ENCODE data around the gene FRMD4B. TPM values are rescaled to one million over a fixed set of nuclear protein-coding genes. Genes with fewer than 3 reads are reported as not detected.

FRMD4B gene
- total RNA-seq, 1 donor from 2014 or later = 37.4 TPM

DNA sequence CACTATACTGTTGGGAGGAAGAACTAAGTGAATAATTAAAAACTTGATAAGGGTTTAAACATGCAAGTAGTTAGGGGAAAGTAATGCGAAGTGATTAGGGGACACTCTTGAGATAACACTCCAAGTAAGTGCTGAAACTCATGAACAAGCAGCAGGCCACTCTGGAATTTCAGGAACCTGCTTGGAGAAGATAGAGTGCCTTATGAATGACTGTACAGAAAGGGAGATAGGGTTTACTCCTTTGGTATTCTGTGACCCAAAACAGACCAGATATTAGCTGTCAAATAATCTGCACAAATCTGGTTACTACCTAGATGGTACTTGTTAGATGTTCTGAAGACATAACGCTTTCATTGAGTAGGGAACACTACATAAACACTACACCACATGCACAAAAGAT is 85.6 kb downstream of the FRMD4B start:
- H3K36me3 Mint-ChIP-seq = no peaks in the 10 kb centered on the region
- H3K27me3 Mint-ChIP-seq = no peaks in the 10 kb centered on the region
- TF ChIP-seq CTCF (conservative IDR thresholded peaks at IDR 0.05) = no peak
- H3K4me1 Mint-ChIP-seq (ENCODE audit: unreplicated experiment) = peaks cover 34% of the 10 kb centered on the region
- no peak for DNase-seq (ENCODE audit: extremely low spot score, unreplicated experiment)
- H3K27ac Mint-ChIP-seq = no peak overlapping the region
- no peak overlapping the region for H3K4me3 Mint-ChIP-seq
- H3K9me3 Mint-ChIP-seq = no peaks in the 10 kb centered on the region

DNA sequence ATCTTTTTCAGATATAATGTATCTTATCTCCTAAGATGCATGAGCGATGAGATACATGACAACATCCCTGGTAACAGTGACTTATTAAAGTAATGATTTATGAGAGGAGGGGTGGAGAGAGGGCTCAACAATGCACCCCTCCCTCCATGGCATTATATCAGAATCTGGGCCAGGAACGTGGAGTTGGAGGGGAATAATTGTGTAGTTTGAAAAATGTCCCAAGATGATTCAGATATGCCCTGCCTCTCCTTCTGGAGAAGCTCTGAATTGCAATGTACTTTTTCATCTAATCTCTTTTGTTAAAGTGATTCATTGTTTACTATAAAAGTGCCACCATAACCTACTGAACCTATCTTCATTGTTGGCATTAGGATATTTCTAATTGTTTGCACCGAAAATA is 86.5 kb downstream of the FRMD4B start:
- peak; percentile 27 for TF ChIP-seq CTCF (conservative IDR thresholded peaks at IDR 0.05)
- peaks cover 41% of the 10 kb centered on the region for H3K4me1 Mint-ChIP-seq (ENCODE audit: unreplicated experiment)
- no peaks in the 10 kb centered on the region for H3K36me3 Mint-ChIP-seq
- no peaks in the 10 kb centered on the region for H3K27me3 Mint-ChIP-seq
- no peak for DNase-seq (ENCODE audit: extremely low spot score, unreplicated experiment)
- no peaks in the 10 kb centered on the region for H3K9me3 Mint-ChIP-seq
- peak overlapping the region; percentile 19 for H3K4me3 Mint-ChIP-seq
- H3K27ac Mint-ChIP-seq = no peak overlapping the region

DNA sequence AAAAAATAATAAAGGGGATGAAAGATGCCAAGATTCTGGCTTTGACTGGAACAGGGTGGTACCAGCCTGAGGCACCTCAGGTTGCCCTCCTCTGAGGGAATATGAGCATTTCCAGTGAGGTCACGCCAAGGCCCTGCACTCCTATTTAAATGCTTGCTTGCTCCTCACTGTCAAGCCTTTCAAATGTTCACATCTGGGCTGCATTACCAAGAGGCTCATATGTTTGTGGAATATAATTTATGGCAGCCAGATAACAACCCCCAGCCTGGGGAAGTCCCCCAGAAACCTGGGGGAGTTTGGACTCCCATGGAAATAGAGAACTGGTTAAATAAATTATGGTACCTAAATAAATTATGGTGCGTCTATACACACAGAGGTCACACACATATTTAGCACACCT is 88.4 kb downstream of the FRMD4B start:
- H3K4me1 Mint-ChIP-seq (ENCODE audit: unreplicated experiment) = peaks cover 53% of the 10 kb centered on the region
- peak overlapping the region; percentile 71 for H3K27ac Mint-ChIP-seq
- no peak for TF ChIP-seq CTCF (conservative IDR thresholded peaks at IDR 0.05)

DNA sequence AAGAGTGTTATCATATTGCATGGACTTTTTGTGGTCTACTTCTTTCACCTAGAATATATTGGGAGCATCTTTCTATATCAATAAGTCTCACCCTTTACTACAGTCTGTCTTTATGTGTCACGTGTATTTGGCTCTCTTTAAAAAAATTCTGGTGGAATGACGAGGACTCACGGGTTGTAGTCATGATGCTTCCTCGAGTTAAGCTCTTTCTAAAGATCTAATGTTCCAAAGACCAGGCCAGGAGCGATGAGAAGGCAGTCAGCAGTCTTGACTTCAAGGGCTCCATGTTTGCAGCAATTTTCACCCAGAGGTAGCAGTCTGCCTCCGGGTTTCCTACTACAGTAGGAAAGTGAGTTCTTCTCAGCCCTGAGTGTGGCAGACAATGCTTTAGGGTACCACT is 88.9 kb downstream of the FRMD4B start:
- Mint-ChIP-seq H3K27me3 (no peaks in the 10 kb centered on the region), H3K4me3 (peak overlapping the region; percentile 8), H3K27ac (peak overlapping the region; percentile 71), H3K9me3 (no peaks in the 10 kb centered on the region), H3K36me3 (no peaks in the 10 kb centered on the region), H3K4me1 (ENCODE audit: unreplicated experiment) (peaks cover 55% of the 10 kb centered on the region)
- TF ChIP-seq CTCF (conservative IDR thresholded peaks at IDR 0.05) = no peak
- no peak for DNase-seq (ENCODE audit: extremely low spot score, unreplicated experiment)

More for the DNA sequence above, 88.4 kb downstream of the FRMD4B start:
- H3K9me3 Mint-ChIP-seq = no peaks in the 10 kb centered on the region
- no peaks in the 10 kb centered on the region for H3K27me3 Mint-ChIP-seq
- H3K4me3 Mint-ChIP-seq = peak overlapping the region; percentile 44
- H3K36me3 Mint-ChIP-seq = no peaks in the 10 kb centered on the region
- DNase-seq (ENCODE audit: extremely low spot score, unreplicated experiment) = no peak

- DNase-seq (ENCODE audit: extremely low spot score, unreplicated experiment) = no peak
- peak overlapping the region; percentile 67 for H3K27ac Mint-ChIP-seq
- no peak for TF ChIP-seq CTCF (conservative IDR thresholded peaks at IDR 0.05)
- no peaks in the 10 kb centered on the region for H3K27me3 Mint-ChIP-seq
- no peaks in the 10 kb centered on the region for H3K36me3 Mint-ChIP-seq
- H3K4me1 Mint-ChIP-seq (ENCODE audit: unreplicated experiment) = peaks cover 69% of the 10 kb centered on the region
- no peaks in the 10 kb centered on the region for H3K9me3 Mint-ChIP-seq
- peak overlapping the region; percentile 57 for H3K4me3 Mint-ChIP-seq
Observed at GRCh38 chr3:69294014-69294766, 91.7 kb downstream of the FRMD4B start.

All from type B pancreatic cell (in vitro differentiated cells).